Endodermal cell (in vitro differentiated cells): ENCODE measurements around the gene PSMD1. TPM values are rescaled to one million over a fixed set of nuclear protein-coding genes. Genes with fewer than 3 reads are reported as not detected.

Experiments used
- DNase-seq: peaks from one replicate; pipeline ENCODE4 v3.0.0-alpha.2; 2017
- H3K27ac ChIP-seq: 2 replicates; pipeline ENCODE4 v1.5.1; 2013; ENCODE audit warnings: mild to moderate bottlenecking, low read depth, low read length, moderate library complexity
- H3K27me3 ChIP-seq: 2 replicates; pipeline ENCODE4 v1.6.1; 2013; ENCODE audit warnings: mild to moderate bottlenecking, low read length, moderate library complexity; ENCODE audit not compliant: insufficient read depth, control insufficient read depth, poor library complexity, severe bottlenecking
- H3K36me3 ChIP-seq: 2 replicates; pipeline ENCODE4 v1.7.0; 2013; ENCODE audit warnings: mild to moderate bottlenecking, low read length, moderate library complexity; ENCODE audit not compliant: control insufficient read depth, insufficient read depth
- H3K4me1 ChIP-seq: one replicate; pipeline ENCODE4 v1.7.0; 2013; ENCODE audit warnings: low read length; ENCODE audit not compliant: control insufficient read depth, insufficient read depth
- H3K4me3 ChIP-seq: 2 replicates; pipeline ENCODE4 v1.5.1; 2013; ENCODE audit warnings: mild to moderate bottlenecking, low read length, moderate library complexity
- H3K9ac ChIP-seq: 2 replicates; pipeline ENCODE4 v1.6.1; 2013; ENCODE audit warnings: mild to moderate bottlenecking, low read length, moderate library complexity; ENCODE audit not compliant: poor library complexity, severe bottlenecking; ENCODE audit errors: extremely low read depth
- H3K9me3 ChIP-seq: 2 replicates; pipeline ENCODE4 v1.6.1; 2013; ENCODE audit warnings: mild to moderate bottlenecking, low read length, moderate library complexity; ENCODE audit not compliant: control insufficient read depth
- H3K27ac Mint-ChIP-seq: 2 replicates; pipeline ENCODE4 v1.8.0; 2020; ENCODE audit warnings: mixed read lengths
- H3K27me3 Mint-ChIP-seq: 2 replicates; pipeline ENCODE4 v1.8.0; 2021; ENCODE audit warnings: mild to moderate bottlenecking, mixed read lengths; ENCODE audit not compliant: insufficient read depth
- H3K36me3 Mint-ChIP-seq: 2 replicates; pipeline ENCODE4 v1.8.0; 2020; ENCODE audit warnings: low read depth, mixed read lengths
- H3K4me1 Mint-ChIP-seq: 2 replicates; pipeline ENCODE4 v1.8.0; 2020; ENCODE audit warnings: mixed read lengths
- H3K4me3 Mint-ChIP-seq: 2 replicates; pipeline ENCODE4 v1.8.0; 2020; ENCODE audit warnings: mild to moderate bottlenecking, moderate library complexity, mixed read lengths
- H3K9me3 Mint-ChIP-seq: 2 replicates; pipeline ENCODE4 v1.8.0; 2020; ENCODE audit warnings: mild to moderate bottlenecking, mixed read lengths
- CTCF ChIP-seq: fragments of 200-600 bp; sonication (generic); conservative IDR thresholded peaks from 2 replicates; pipeline ENCODE4 v1.5.0; 2021; ENCODE audit warnings: antibody characterized with exemption, mild to moderate bottlenecking
- WGBS, 2 experiments: methylation state at CpG; one replicate each; pipeline versions ENCODE4 v1.1.5 to v1.1.7; 2013; ENCODE audit warnings: missing lambda C conversion rate in 2 of 2, mixed read lengths in 1 of 2; ENCODE audit not compliant: insufficient coverage in 1 of 2, insufficient read length in 1 of 2; 5-methylcytosine and 5-hydroxymethylcytosine counted together
- total RNA-seq, 2 donors: library from RNA; stranded (reverse); fragmentation: NEBNext Ultra II Directional in 1 of 2; extraction: Animal tissue kit (Norgen Biotek cat#: 25700) in 1 of 2; gene quantifications; 2 replicates in 1 of 2; 3 replicates in 1 of 2; pipeline ENCODE4 v1.2.1, GENCODE V29; 2021

PSMD1 gene
- total RNA-seq, 2 donors from 2014 or later = 148 to 158 TPM

GRCh38 chr2:231207734-231208133, 151.1 kb downstream of the PSMD1 start:
- TF ChIP-seq CTCF = no peak
- DNase-seq = no peak
- Mint-ChIP-seq H3K36me3 (peaks cover 49% of the 10 kb centered on the region), H3K27me3 (no peaks in the 10 kb centered on the region), H3K9me3 (peaks cover 8% of the 10 kb centered on the region), H3K4me3 (no peak overlapping the region), H3K27ac (no peak overlapping the region), H3K4me1 (no peaks in the 10 kb centered on the region)
- H3K27ac ChIP-seq = no peak overlapping the region
- H3K27me3 ChIP-seq = no peaks in the 10 kb centered on the region
- H3K9ac ChIP-seq = no peak overlapping the region
- peaks cover 42% of the 10 kb centered on the region for H3K36me3 ChIP-seq
- H3K9me3 ChIP-seq = peaks cover 7% of the 10 kb centered on the region
- no peak overlapping the region for H3K4me3 ChIP-seq
- WGBS, 2 experiments = 86 to 94% methylated on average over 3 to 4 of the region's 4 CpGs
- H3K4me1 ChIP-seq = no peaks in the 10 kb centered on the region

GRCh38 chr2:231210782-231211181, 154.1 kb downstream of the PSMD1 start:
- H3K27me3 ChIP-seq = no peaks in the 10 kb centered on the region
- Mint-ChIP-seq H3K4me1 (no peaks in the 10 kb centered on the region), H3K27me3 (no peaks in the 10 kb centered on the region), H3K4me3 (no peak overlapping the region), H3K27ac (no peak overlapping the region), H3K9me3 (no peaks in the 10 kb centered on the region), H3K36me3 (peaks cover 49% of the 10 kb centered on the region)
- no peak for TF ChIP-seq CTCF
- H3K4me1 ChIP-seq = no peaks in the 10 kb centered on the region
- DNase-seq = no peak
- H3K36me3 ChIP-seq = peaks cover 56% of the 10 kb centered on the region
- 100% methylated on average over 3 of the region's 3 CpGs; no CpG with 5 or more reads in 1 of the 2 experiments for WGBS, 2 experiments
- no peak overlapping the region for H3K9ac ChIP-seq
- no peak overlapping the region for H3K4me3 ChIP-seq
- no peak overlapping the region for H3K27ac ChIP-seq
- H3K9me3 ChIP-seq = no peaks in the 10 kb centered on the region

GRCh38 chr2:231211486-231211885, 154.8 kb downstream of the PSMD1 start:
- H3K4me3 Mint-ChIP-seq = no peak overlapping the region
- no peak overlapping the region for H3K27ac Mint-ChIP-seq
- Histone ChIP-seq H3K4me3 (no peak overlapping the region), H3K27me3 (no peaks in the 10 kb centered on the region), H3K4me1 (no peaks in the 10 kb centered on the region), H3K36me3 (peaks cover 62% of the 10 kb centered on the region), H3K9me3 (no peaks in the 10 kb centered on the region), H3K27ac (no peak overlapping the region), H3K9ac (no peak overlapping the region)
- DNase-seq = no peak
- WGBS, 2 experiments = 84 to 88% methylated on average over 1 to 2 of the region's 2 CpGs
- no peaks in the 10 kb centered on the region for H3K9me3 Mint-ChIP-seq
- H3K36me3 Mint-ChIP-seq = peaks cover 56% of the 10 kb centered on the region
- no peak for TF ChIP-seq CTCF
- H3K4me1 Mint-ChIP-seq = no peaks in the 10 kb centered on the region
- H3K27me3 Mint-ChIP-seq = no peaks in the 10 kb centered on the region
